G401 (cell line): ENCODE data around the gene CARM1. TPM values are rescaled to one million over a fixed set of nuclear protein-coding genes. Genes with fewer than 3 reads are reported as not detected.
"Not testable (repeated sequence)": the region's sequence is repeated elsewhere in the genome, so short reads cannot be mapped to it uniquely, and the experiment has no call there.

ENCODE experiments used
- DNase-seq: peaks from one replicate; pipeline ENCODE4 v3.0.0-alpha.2; 2015; ENCODE audit warnings: low spot score
- in situ Hi-C: cut with HindIII; loops from 2 replicates; pipeline ENCODE4 v1.10.0; 2016; ENCODE audit warnings: low sequenced_read_pairs, mixed read lengths
- total RNA-seq: library from RNA; depleted of rRNA; stranded (reverse); fragments of >200 nt; shearing (Covaris generic); gene quantifications from 2 replicates; pipeline ENCODE4 v1.2.3, GENCODE V29; 2014

The CARM1 gene
- total RNA-seq, 1 experiment from 2014 or later = 41.8 TPM

- in situ Hi-C loops = no loop called here
Measured at GRCh38 chr19:10921910-10922637, 50.7 kb downstream of the CARM1 start.

DNA sequence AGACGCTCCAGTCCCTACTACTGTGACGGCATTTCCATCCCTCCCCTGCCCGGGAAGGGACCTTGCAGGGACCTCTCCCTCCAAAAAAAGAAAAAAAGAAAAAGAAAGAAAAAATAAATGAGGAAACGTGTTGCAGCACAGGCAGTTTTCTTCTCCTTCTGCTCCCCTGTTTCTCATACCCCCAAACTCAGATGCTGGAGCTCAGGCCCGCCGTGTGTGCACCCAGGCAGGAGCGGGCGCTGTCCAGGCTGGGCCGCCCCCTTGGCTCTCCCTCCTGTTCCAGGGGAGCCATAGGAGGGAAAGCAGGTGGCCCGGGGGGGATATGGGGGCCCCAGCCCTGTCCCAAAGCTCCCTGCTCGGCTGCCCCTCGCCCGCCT, 51.3 kb downstream of the CARM1 start:
- no peak for DNase-seq
- in situ Hi-C loops = no loop called here

More at GRCh38 chr19:10921910-10922637, 50.7 kb downstream of the CARM1 start:
- DNase-seq = no peak

DNA sequence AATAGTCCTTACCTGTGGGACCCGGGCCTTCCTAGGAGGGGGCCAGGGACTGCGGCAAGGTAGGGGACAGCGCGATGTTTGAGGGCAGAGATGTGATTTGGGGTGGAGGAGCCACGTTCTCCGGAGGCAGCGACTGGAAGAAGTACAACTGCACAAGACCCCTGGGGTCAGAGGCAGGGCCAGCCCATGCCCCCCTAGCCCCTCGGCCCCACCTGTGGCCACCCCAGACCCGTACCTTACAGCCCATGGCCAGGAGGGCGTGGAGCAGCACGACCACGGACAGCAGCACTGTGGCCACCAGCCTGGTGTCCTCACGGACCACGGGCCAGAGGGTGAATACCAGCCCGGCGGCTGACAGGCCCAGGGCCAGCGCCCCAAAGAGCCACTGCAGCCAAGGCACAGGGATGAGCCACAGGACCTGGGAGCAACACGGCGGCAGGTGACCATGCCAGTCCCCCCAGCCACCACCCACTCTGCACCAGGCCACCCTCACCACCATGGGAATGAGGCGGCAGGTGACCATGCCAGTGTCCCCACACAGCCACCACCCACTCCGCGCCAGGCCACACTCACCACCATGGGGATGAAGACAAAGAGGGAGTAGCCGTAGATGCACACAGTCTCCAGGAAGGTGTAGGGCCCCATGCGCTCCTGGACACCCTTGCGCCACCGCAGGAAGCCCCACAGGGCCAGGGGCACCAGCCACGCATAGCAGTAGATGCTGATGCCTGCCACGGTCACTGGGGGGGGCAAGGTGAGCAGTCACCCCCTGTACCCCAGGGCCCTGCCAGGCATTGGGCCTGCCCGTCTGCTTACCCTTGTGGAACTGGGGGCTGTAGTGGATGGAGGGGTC, 52.1 kb downstream of the CARM1 start:
- no peak for DNase-seq
- in situ Hi-C loops = no loop called here

- in situ Hi-C loops = no loop called here
- no peak for DNase-seq
Measured at GRCh38 chr19:10924597-10924996, 53.2 kb downstream of the CARM1 start.

DNA sequence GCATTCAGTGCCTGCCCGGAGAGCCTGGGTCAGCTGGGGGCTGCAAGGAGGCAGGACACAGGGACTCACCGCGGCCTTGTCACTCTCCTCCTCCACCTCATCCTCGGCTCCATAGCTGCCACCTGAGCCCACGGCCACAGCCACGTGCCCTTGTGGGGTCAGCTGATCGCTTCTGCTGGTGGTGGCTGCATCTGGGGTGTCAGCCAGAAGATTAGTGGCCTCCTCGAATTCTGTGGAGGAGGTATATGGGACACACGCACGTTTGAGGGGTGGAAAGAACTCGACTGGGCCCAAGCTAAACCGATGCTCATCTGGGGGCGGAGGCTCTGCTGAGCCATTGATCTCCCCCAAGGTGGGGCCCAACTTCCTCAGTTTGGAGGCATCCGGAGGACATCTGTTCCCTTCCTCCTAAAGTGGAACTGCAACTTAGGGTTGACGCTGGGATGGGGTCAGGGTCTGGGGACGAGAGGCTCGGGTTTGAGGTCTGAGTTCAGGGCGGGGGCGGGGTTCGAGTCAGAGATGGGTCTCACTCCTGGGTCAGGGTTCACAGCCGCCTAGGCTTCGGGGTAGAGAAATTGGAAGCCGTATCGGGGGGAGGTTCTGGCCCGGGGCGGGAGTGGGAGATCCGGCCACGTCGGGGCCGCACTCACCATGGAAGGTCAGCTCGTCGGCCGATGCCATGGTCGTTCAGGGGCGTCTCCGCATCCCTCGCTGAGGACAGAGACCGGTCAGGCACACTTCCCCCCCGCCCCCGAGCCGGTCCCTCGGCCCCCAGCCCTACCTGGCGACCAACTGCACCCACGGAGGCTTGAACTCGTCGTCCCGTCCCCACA, 56.6 kb downstream of the CARM1 start:
- in situ Hi-C loops = no loop called here

GRCh38 chr19:10928563-10929401, 57.4 kb downstream of the CARM1 start, which contains the start of the genes TIMM29 and YIPF2:
TSS of gene TIMM29 (plus strand) at chr19:10928811. CDS start at chr19:10928823, 12 bp downstream.
TSS of gene YIPF2 (minus strand) at chr19:10928639. CDS start at chr19:10928410, 229 bp downstream.
- DNase-seq = peak; percentile 99
- in situ Hi-C loops = no loop called here

More for the DNA sequence above, 56.6 kb downstream of the CARM1 start:
- DNase-seq = no peak

- in situ Hi-C loops = no loop called here
- no peak for DNase-seq
Measured at GRCh38 chr19:10929402-10929794, 58.0 kb downstream of the CARM1 start.

DNA sequence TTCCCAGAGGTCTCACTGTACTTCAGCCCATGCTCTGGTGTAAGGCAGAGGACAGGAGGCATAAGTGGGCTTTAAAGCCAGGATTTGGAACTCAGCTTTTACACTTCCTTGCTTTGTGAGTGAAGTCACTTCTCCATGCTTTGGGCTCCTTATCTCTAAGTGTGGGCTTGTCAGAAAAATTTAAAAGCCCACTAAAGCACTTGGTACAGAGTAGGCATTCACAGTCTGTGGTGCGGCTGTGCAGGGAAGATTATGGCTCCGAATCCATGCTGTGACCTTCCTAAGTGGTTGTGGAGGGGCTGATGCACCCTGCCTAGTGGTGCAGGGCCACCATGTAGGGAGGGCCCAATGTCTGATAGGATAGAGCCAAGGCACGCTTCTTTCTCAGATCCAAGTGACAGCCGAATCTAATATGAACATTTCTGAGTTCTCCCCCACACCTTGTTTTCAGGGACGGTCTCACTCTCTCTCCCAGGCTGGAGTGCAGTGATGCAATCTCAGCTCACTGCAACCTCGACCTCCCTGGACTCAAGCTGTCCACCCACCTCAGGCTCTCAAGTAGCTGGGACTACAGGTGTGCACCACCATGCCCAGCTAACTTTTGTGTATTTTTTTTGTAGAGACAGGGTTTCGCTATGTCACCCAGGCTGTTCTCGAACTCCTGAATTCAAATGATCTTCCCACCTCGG, 64.2 kb downstream of the CARM1 start:
- DNase-seq = no peak
- in situ Hi-C loops = no loop called here

DNA sequence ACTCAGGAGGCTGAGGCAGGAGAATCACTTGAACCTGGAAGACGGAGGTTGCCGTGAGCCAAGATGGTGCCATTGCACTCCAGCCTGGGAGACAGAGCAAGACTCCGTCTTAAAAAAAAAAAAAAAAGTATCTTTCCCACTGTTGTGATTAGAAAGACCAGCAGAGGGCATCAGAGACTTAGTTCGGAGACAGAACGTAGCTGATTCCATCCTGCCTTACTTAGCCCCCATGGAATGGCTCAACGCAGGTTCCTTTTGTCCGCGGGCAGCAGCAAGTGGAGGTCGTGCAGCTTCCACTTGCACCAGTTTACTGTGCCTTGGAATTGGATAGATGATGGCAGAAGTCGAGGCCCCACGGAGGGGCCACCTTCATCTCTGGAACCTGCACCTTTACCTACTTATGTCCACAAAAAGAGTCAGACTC, 65.3 kb downstream of the CARM1 start:
- in situ Hi-C loops = no loop called here
- DNase-seq = peak; percentile 90

DNA sequence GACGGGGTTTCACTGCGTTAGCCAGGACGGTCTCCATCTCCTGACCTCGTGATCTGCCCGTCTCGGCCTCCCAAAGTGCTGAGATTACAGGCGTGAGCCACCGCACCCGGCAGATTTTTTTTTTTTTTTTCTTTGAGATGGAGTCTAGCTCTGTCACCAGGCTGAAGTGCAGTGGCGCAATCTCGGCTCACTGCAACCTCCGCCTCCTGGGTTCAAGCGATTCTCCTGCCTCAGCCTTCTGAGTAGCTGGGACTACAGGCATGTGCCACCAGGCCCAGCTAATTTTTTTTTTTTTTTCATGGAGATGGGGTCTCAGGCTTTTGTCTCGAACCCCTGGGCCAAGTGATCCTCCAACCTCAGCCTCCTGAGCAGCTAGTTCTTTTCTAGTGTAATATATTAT, 70.3 kb downstream of the CARM1 start:
- in situ Hi-C loops = not testable (repeated sequence)

GRCh38 chr19:10943412-10943811, 72.1 kb downstream of the CARM1 start:
- in situ Hi-C loops = not testable (repeated sequence)

More for the DNA sequence above, 70.3 kb downstream of the CARM1 start:
- DNase-seq = not testable (repeated sequence)

DNA sequence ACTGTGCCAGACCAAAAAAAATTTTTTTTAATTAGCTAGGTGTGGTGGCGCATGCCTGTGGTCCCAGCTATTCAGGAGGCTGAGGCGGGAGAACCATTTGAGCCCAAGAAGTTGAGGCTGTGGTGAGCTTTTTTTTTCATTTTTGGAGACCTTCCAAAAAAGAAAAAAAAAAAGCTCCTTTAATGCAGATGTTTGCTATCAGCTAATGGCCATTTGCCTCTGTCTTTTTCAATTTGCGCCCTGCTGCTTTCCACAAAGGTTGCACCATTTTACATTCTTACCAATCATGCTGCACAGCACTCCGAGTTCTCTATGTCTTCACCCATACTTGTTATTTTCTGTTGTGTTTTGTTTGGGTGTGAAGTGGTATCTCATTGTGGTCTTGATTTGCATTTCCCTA, 73.9 kb downstream of the CARM1 start:
- no peak for DNase-seq
- in situ Hi-C loops = no loop called here

More at GRCh38 chr19:10943412-10943811, 72.1 kb downstream of the CARM1 start:
- DNase-seq = not testable (repeated sequence)

- DNase-seq = peak; percentile 66
- in situ Hi-C loops = no loop called here
Measured at GRCh38 chr19:10946958-10947657, 75.8 kb downstream of the CARM1 start.

- in situ Hi-C loops = no loop called here
- no peak for DNase-seq
Measured at GRCh38 chr19:10952809-10953208, 81.5 kb downstream of the CARM1 start.

- DNase-seq, in situ Hi-C loops: not testable (repeated sequence)
Measured at GRCh38 chr19:10959277-10959968, 88.1 kb downstream of the CARM1 start.

DNA sequence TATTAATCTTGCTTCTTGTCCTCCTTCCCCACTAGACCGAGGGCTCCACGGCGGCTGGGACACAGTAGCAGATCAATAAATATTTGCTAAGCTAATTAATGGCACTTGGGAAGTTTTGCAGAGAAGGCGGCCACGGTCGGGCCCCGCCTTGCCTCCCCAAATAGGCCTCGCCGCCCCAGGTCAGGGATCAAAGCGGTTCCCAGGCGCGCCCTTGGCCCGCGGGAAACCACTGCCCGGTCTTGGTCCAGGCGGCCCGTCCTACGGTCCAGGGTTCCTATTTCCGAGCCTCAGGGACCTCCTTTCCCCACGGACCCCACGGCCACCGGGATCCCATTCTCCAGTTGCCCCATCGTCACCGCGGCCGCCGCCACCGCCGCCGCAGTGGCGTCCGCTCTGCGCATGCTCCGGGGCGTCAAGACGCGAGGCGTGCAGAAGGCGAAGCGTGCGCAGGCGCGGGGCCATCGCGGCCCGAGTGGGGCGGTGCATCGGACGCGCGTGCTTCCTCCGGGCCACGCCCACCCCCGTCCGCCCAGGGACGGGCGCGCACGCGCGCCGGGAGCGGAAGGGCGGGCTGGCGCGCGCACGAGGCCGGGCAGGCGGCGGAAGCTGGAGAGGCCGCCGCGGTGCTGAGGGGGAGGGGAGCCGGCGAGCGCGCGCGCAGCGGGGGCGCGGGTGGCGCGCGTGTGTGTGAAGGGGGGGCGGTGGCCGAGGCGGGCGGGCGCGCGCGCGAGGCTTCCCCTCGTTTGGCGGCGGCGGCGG, 89.1 kb downstream of the CARM1 start, which contains the start of gene SMARCA4:
Gene SMARCA4 (plus strand): TSS at position 717 of the 759 bp plus-strand sequence. CDS start 23,122 bp downstream, outside the sequence.
- peak; percentile 91 for DNase-seq
- in situ Hi-C loops = no loop called here
